Measurements from ENCODE around the gene SPOCK3.
"Not testable (repeated sequence)": the region's sequence is repeated elsewhere in the genome, so short reads cannot be mapped to it uniquely, and the experiment has no call there.

SPOCK3 gene

DNA sequence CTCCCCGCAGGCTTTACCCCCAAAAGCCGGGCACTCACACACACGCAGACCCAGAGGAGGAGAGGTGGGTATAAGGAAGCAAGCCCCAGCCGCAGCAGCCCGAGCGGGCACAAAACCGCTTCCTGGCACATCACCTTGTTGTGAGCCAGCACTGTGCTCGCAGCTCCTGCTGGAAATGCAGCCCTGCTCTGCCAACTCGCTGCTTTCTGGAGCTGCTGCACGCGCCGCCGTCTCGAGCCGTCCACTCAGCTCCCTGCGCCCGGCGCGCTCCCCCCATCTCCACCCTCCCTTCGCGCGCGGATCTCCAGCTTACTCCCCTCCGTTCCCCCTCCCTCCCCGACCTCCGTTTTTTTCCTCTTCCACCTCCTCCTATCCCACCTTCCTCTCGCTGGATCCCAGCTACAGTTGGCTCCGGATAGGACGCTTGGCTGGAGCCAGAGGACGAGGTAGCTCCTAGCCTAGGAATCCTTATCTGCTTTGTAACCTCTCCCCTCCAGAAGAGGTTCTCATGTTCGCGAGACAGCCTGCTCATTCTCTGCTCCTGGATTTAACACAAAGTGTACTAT lies at the start of gene SPOCK3:
TSS of gene SPOCK3 (minus strand) at position 179 of the 566 bp plus-strand sequence.
- H3K9me3 ChIP-seq (ENCODE audit: low read length): no peaks in the 10 kb centered on the region
- no peak within 1 kb of the TSS for H3K27ac ChIP-seq (ENCODE audit: low read depth, low read length, poor library complexity, severe bottlenecking)
- H2AFZ ChIP-seq (ENCODE audit: low read length): no peak within 1 kb of the TSS
- H3K4me1 ChIP-seq (ENCODE audit: insufficient read depth, low read length, severe bottlenecking): no peaks in the 10 kb centered on the region
- H4K20me1 ChIP-seq (ENCODE audit: insufficient read depth, low read length): no peaks in the 10 kb centered on the region
- H3F3A ChIP-seq (ENCODE audit: insufficient read depth, low read length): no peaks in the 10 kb centered on the region
- TF ChIP-seq, protein P1, sequence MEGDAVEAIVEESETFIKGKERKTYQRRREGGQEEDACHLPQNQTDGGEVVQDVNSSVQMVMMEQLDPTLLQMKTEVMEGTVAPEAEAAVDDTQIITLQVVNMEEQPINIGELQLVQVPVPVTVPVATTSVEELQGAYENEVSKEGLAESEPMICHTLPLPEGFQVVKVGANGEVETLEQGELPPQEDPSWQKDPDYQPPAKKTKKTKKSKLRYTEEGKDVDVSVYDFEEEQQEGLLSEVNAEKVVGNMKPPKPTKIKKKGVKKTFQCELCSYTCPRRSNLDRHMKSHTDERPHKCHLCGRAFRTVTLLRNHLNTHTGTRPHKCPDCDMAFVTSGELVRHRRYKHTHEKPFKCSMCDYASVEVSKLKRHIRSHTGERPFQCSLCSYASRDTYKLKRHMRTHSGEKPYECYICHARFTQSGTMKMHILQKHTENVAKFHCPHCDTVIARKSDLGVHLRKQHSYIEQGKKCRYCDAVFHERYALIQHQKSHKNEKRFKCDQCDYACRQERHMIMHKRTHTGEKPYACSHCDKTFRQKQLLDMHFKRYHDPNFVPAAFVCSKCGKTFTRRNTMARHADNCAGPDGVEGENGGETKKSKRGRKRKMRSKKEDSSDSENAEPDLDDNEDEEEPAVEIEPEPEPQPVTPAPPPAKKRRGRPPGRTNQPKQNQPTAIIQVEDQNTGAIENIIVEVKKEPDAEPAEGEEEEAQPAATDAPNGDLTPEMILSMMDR (IDR thresholded peaks at IDR 0.05; ENCODE audit: low read length): no peak
- no peak for TF ChIP-seq EZH2 (IDR thresholded peaks at IDR 0.05; ENCODE audit: borderline replicate concordance, low read length)
- H3K27me3 ChIP-seq (ENCODE audit: insufficient read depth, low read length): no peaks in the 10 kb centered on the region
- H3K36me3 ChIP-seq (ENCODE audit: insufficient read depth, low read length): no peaks in the 10 kb centered on the region
- no peak within 1 kb of the TSS for H3K4me2 ChIP-seq (ENCODE audit: low read length)
- H3K79me2 ChIP-seq (ENCODE audit: insufficient read depth, low read length): no peaks in the 10 kb centered on the region
- no peak within 1 kb of the TSS for H3K4me3 ChIP-seq (ENCODE audit: low read depth, low read length, poor library complexity, severe bottlenecking)
- no peak within 1 kb of the TSS for H3K9ac ChIP-seq (ENCODE audit: low read length)
- no peaks in the 10 kb centered on the region for H3K9me2 ChIP-seq (ENCODE audit: low read depth, low read length)

DNA sequence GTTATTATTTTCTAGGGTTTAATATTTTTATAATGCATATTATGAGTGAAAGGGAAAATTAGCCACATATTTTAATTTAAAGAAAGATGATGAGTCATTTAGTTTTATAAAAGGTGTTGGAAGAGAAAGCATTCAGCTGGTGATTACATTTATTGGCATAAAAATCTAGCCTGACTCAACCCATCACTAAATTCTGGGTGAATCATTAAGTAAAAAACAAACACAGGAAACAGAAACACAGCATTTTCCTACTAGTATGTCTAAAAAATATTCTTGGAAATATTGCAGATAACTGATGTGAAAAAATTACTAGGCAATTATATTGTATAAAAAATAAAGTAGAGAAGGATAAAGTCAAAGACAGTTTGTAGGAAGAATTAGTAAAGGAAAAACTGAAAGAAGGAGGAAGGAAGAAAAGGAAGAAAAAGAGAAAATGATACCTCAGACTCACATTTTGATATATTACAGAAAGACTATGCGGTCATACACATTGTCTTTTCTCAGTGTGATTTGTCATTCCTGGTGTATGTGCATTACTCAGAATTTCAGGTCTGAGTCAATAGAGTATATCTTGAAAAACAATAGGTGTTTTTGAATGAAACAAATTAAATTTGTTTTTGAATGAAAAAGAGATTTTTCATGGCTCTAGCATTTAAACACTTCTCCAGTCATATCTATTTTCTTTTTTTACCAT lies 48.0 kb upstream of the SPOCK3 start:
- Histone ChIP-seq H3K79me2 (ENCODE audit: insufficient read depth, low read length) (no peaks in the 10 kb centered on the region), H3F3A (ENCODE audit: insufficient read depth, low read length) (no peaks in the 10 kb centered on the region), H4K20me1 (ENCODE audit: insufficient read depth, low read length) (no peaks in the 10 kb centered on the region), H3K27ac (ENCODE audit: low read depth, low read length, poor library complexity, severe bottlenecking) (no peak overlapping the region), H3K9ac (ENCODE audit: low read length) (no peak overlapping the region), H3K4me2 (ENCODE audit: low read length) (no peak overlapping the region), H3K9me3 (ENCODE audit: low read length) (no peaks in the 10 kb centered on the region), H2AFZ (ENCODE audit: low read length) (no peak overlapping the region), H3K27me3 (ENCODE audit: insufficient read depth, low read length) (no peaks in the 10 kb centered on the region), H3K9me2 (ENCODE audit: low read depth, low read length) (no peaks in the 10 kb centered on the region), H3K4me3 (ENCODE audit: low read depth, low read length, poor library complexity, severe bottlenecking) (no peak overlapping the region), H3K36me3 (ENCODE audit: insufficient read depth, low read length) (no peaks in the 10 kb centered on the region), H3K4me1 (ENCODE audit: insufficient read depth, low read length, severe bottlenecking) (no peaks in the 10 kb centered on the region)
- TF ChIP-seq, protein P1 (IDR thresholded peaks at IDR 0.05; ENCODE audit: low read length): no peak
- no peak for TF ChIP-seq EZH2 (IDR thresholded peaks at IDR 0.05; ENCODE audit: borderline replicate concordance, low read length)

DNA sequence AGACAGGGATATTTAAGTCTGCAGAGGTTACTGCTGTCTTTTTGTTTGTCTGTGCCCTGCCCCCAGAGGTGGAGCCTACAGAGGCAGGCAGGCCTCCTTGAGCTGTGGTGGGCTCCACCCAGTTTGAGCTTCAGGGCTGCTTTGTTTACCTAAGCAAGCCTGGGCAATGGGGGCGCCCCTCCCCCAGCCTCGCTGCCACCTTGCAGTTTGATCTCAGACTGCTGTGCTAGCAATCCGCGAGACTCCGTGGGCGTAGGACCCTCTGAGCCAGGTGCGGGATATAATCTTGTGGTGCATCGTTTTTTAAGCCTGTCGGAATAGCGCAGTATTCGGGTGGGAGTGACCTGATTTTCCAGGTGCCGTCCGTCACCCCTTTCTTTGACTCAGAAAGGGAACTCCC lies 47.3 kb upstream of the SPOCK3 start:
- H3K4me2 ChIP-seq (ENCODE audit: low read length): not testable (repeated sequence)

DNA sequence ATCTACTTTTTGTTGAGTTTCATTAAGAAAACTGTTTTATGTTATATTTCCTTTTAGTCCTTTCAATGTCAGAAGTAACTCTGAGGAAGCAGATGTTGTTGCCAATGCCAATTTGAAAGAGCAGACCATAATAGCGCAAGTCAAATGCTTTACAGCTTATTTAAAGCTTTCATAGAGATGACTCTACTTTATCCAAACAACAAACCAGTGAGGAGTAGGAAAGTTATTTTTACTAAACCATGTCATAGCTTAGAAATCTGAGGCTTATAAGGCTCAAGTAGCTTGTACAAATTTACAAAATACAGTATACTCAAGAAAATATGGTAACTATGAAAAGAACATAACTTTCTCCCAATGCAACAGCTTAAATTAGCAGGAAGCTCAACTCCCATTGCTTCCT lies 40.1 kb upstream of the SPOCK3 start:
- Histone ChIP-seq H3K27me3 (ENCODE audit: insufficient read depth, low read length) (no peaks in the 10 kb centered on the region), H3K4me2 (ENCODE audit: low read length) (no peak overlapping the region), H3K4me3 (ENCODE audit: low read depth, low read length, poor library complexity, severe bottlenecking) (no peak overlapping the region), H3F3A (ENCODE audit: insufficient read depth, low read length) (no peaks in the 10 kb centered on the region), H3K79me2 (ENCODE audit: insufficient read depth, low read length) (no peaks in the 10 kb centered on the region), H4K20me1 (ENCODE audit: insufficient read depth, low read length) (no peaks in the 10 kb centered on the region), H3K9me2 (ENCODE audit: low read depth, low read length) (no peaks in the 10 kb centered on the region), H3K27ac (ENCODE audit: low read depth, low read length, poor library complexity, severe bottlenecking) (no peak overlapping the region), H3K9me3 (ENCODE audit: low read length) (no peaks in the 10 kb centered on the region), H3K9ac (ENCODE audit: low read length) (no peak overlapping the region), H3K4me1 (ENCODE audit: insufficient read depth, low read length, severe bottlenecking) (no peaks in the 10 kb centered on the region), H3K36me3 (ENCODE audit: insufficient read depth, low read length) (no peaks in the 10 kb centered on the region), H2AFZ (ENCODE audit: low read length) (no peak overlapping the region)
- TF ChIP-seq, protein P1 (IDR thresholded peaks at IDR 0.05; ENCODE audit: low read length): no peak
- TF ChIP-seq EZH2 (IDR thresholded peaks at IDR 0.05; ENCODE audit: borderline replicate concordance, low read length): no peak

More for the DNA sequence above, 47.3 kb upstream of the SPOCK3 start:
- H3K79me2 ChIP-seq (ENCODE audit: insufficient read depth, low read length); H3K27ac ChIP-seq (ENCODE audit: low read depth, low read length, poor library complexity, severe bottlenecking); H4K20me1 ChIP-seq (ENCODE audit: insufficient read depth, low read length); H3K27me3 ChIP-seq (ENCODE audit: insufficient read depth, low read length); H3K9me3 ChIP-seq (ENCODE audit: low read length); H2AFZ ChIP-seq (ENCODE audit: low read length); H3F3A ChIP-seq (ENCODE audit: insufficient read depth, low read length); H3K9ac ChIP-seq (ENCODE audit: low read length); H3K9me2 ChIP-seq (ENCODE audit: low read depth, low read length); H3K4me3 ChIP-seq (ENCODE audit: low read depth, low read length, poor library complexity, severe bottlenecking); H3K36me3 ChIP-seq (ENCODE audit: insufficient read depth, low read length); H3K4me1 ChIP-seq (ENCODE audit: insufficient read depth, low read length, severe bottlenecking): not testable (repeated sequence)

All from OCI-LY1 (cell line).